ENCODE results near the gene TBC1D24.
"Not testable (repeated sequence)": the region's sequence is repeated elsewhere in the genome, so short reads cannot be mapped to it uniquely, and the experiment has no call there.

The TBC1D24 gene

DNA sequence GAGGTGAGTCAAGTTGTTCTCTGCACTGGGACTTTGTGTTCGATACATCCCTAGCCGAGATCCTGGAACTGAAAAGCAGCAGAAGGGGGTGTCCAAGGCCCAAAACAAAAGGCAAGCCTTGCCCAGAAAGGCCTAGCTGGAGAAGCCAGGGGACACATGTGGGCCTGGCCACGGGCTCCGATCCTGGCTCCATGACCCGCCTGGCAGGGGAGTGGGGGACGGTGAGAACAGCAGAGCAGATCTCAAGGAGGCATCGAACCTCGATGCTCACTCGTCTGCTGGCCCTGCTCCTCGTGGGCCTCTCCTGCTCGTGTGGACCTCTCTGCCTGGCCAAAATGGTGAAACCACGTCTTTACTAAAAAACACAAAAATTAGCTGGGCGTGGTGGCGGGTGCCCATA is 36.8 kb upstream of the TBC1D24 start:
- no peak for TF ChIP-seq EZH2phosphoT487 (IDR thresholded peaks at IDR 0.05; ENCODE audit: low read length)
- TF ChIP-seq EZH2 (optimal IDR thresholded peaks at IDR 0.05; ENCODE audit: low read depth, low read length) = no peak
- no peak for TF ChIP-seq CTCF (IDR thresholded peaks at IDR 0.05; ENCODE audit: low read length)
- H2AFZ ChIP-seq (ENCODE audit: low read length) = no peak overlapping the region
- H3K9me3 ChIP-seq (replicated peaks; ENCODE audit: insufficient read depth, low read length) = no peaks in the 10 kb centered on the region
- H3K36me3 ChIP-seq (replicated peaks; ENCODE audit: insufficient read depth, low read length) = peaks cover 15% of the 10 kb centered on the region
- no peaks in the 10 kb centered on the region for H4K20me1 ChIP-seq (ENCODE audit: insufficient read depth, low read length)
- H3K4me3 ChIP-seq (ENCODE audit: low read length) = no peak overlapping the region
- DNase-seq = no peak
- 0 out of 2 replicates have a peak, but pooled peaks cover 9% of the 10 kb centered on the region for H3F3A ChIP-seq (ENCODE audit: insufficient read depth, low read length)
- H3K79me2 ChIP-seq (ENCODE audit: low read length) = peaks cover 3% of the 10 kb centered on the region
- H3K27me3 ChIP-seq (replicated peaks; ENCODE audit: insufficient read depth, low read length) = no peaks in the 10 kb centered on the region
- no peak overlapping the region for H3K4me2 ChIP-seq (ENCODE audit: low read depth, low read length)
- H3K9ac ChIP-seq (ENCODE audit: low read length) = no peak overlapping the region
- no peak overlapping the region for H3K27ac ChIP-seq (ENCODE audit: low read length)
- H3K9me2 ChIP-seq (replicated peaks; ENCODE audit: insufficient read depth, low read length) = no peaks in the 10 kb centered on the region
- no peaks in the 10 kb centered on the region for H3K4me1 ChIP-seq (ENCODE audit: low read length)

GRCh38 chr16:2439598-2439997 is 35.3 kb upstream of the TBC1D24 start:
- no peaks in the 10 kb centered on the region for H3K4me1 ChIP-seq (ENCODE audit: low read length)
- DNase-seq = no peak
- H3K79me2 ChIP-seq (ENCODE audit: low read length) = no peaks in the 10 kb centered on the region
- H2AFZ ChIP-seq (ENCODE audit: low read length) = no peak overlapping the region
- no peaks in the 10 kb centered on the region for H4K20me1 ChIP-seq (ENCODE audit: insufficient read depth, low read length)
- H3K9me2 ChIP-seq (replicated peaks; ENCODE audit: insufficient read depth, low read length) = no peaks in the 10 kb centered on the region
- H3K27ac ChIP-seq (ENCODE audit: low read length) = no peak overlapping the region
- no peak overlapping the region for H3K9ac ChIP-seq (ENCODE audit: low read length)
- H3K27me3 ChIP-seq (replicated peaks; ENCODE audit: insufficient read depth, low read length) = no peaks in the 10 kb centered on the region
- peaks cover 15% of the 10 kb centered on the region; the same call in 1 of the 2 replicates for H3K36me3 ChIP-seq (replicated peaks; ENCODE audit: insufficient read depth, low read length)
- no peaks in the 10 kb centered on the region for H3K9me3 ChIP-seq (replicated peaks; ENCODE audit: insufficient read depth, low read length)
- H3K4me3 ChIP-seq (ENCODE audit: low read length) = no peak overlapping the region
- no peak overlapping the region for H3K4me2 ChIP-seq (ENCODE audit: low read depth, low read length)
- H3F3A ChIP-seq (ENCODE audit: insufficient read depth, low read length) = 0 out of 2 replicates have a peak, but pooled peaks cover 9% of the 10 kb centered on the region
- TF ChIP-seq CTCF (IDR thresholded peaks at IDR 0.05; ENCODE audit: low read length) = no peak
- TF ChIP-seq EZH2phosphoT487 (IDR thresholded peaks at IDR 0.05; ENCODE audit: low read length) = no peak
- no peak for TF ChIP-seq EZH2 (optimal IDR thresholded peaks at IDR 0.05; ENCODE audit: low read depth, low read length)

- H3K9me3 ChIP-seq (replicated peaks; ENCODE audit: insufficient read depth, low read length); H3K9ac ChIP-seq (ENCODE audit: low read length); H3K9me2 ChIP-seq (replicated peaks; ENCODE audit: insufficient read depth, low read length); H4K20me1 ChIP-seq (ENCODE audit: insufficient read depth, low read length); H3F3A ChIP-seq (ENCODE audit: insufficient read depth, low read length); H3K4me1 ChIP-seq (ENCODE audit: low read length); H3K4me3 ChIP-seq (ENCODE audit: low read length); DNase-seq; H3K27ac ChIP-seq (ENCODE audit: low read length); H3K4me2 ChIP-seq (ENCODE audit: low read depth, low read length); H3K79me2 ChIP-seq (ENCODE audit: low read length); H2AFZ ChIP-seq (ENCODE audit: low read length); H3K27me3 ChIP-seq (replicated peaks; ENCODE audit: insufficient read depth, low read length): not testable (repeated sequence)
- H3K36me3 ChIP-seq (replicated peaks; ENCODE audit: insufficient read depth, low read length) = peaks cover 12% of the 10 kb centered on the region; the same call in 1 of the 2 replicates
Observed at GRCh38 chr16:2441143-2441804, 33.7 kb upstream of the TBC1D24 start.

- peaks cover 3% of the 10 kb centered on the region; the same call in 1 of the 2 replicates for H3K36me3 ChIP-seq (replicated peaks; ENCODE audit: insufficient read depth, low read length)
- no peaks in the 10 kb centered on the region for H3K9me3 ChIP-seq (replicated peaks; ENCODE audit: insufficient read depth, low read length)
- TF ChIP-seq EZH2phosphoT487 (IDR thresholded peaks at IDR 0.05; ENCODE audit: low read length) (no peak), CTCF (IDR thresholded peaks at IDR 0.05; ENCODE audit: low read length) (no peak), EZH2 (optimal IDR thresholded peaks at IDR 0.05; ENCODE audit: low read depth, low read length) (no peak)
- no peak overlapping the region for H3K4me3 ChIP-seq (ENCODE audit: low read length)
- no peak for DNase-seq
- H3K9ac ChIP-seq (ENCODE audit: low read length) = no peak overlapping the region
- no peaks in the 10 kb centered on the region for H4K20me1 ChIP-seq (ENCODE audit: insufficient read depth, low read length)
- H3F3A ChIP-seq (ENCODE audit: insufficient read depth, low read length) = 0 out of 2 replicates have a peak, but pooled peaks cover 9% of the 10 kb centered on the region
- no peaks in the 10 kb centered on the region for H3K27me3 ChIP-seq (replicated peaks; ENCODE audit: insufficient read depth, low read length)
- H3K9me2 ChIP-seq (replicated peaks; ENCODE audit: insufficient read depth, low read length) = no peaks in the 10 kb centered on the region
- H2AFZ ChIP-seq (ENCODE audit: low read length) = no peak overlapping the region
- peaks cover 7% of the 10 kb centered on the region for H3K79me2 ChIP-seq (ENCODE audit: low read length)
- H3K27ac ChIP-seq (ENCODE audit: low read length) = no peak overlapping the region
- H3K4me2 ChIP-seq (ENCODE audit: low read depth, low read length) = no peak overlapping the region
- H3K4me1 ChIP-seq (ENCODE audit: low read length) = no peaks in the 10 kb centered on the region
Observed at GRCh38 chr16:2443555-2443954, 31.4 kb upstream of the TBC1D24 start.

Measured in MM.1S (cell line).